Measurements from ENCODE around the gene EML3. TPM values are rescaled to one million over a fixed set of nuclear protein-coding genes. Genes with fewer than 3 reads are reported as not detected.

Gene EML3
- total and polyA plus RNA-seq, 2 of the 8 experiments (the other 6 are each of a cell fraction or from before 2014, with no cell fraction given) = 19.2 to 29.9 TPM

- TF ChIP-seq USF2 (IDR thresholded peaks at IDR 0.05; ENCODE audit: low read length) (no peak), EGR1 (IDR thresholded peaks at IDR 0.05; ENCODE audit: borderline replicate concordance, low read depth, low read length) (no peak), CBX5 (IDR thresholded peaks at IDR 0.05; ENCODE audit: low read depth, low read length) (no peak), TEAD4 (IDR thresholded peaks at IDR 0.05; ENCODE audit: low read depth, low read length) (peak; percentile 96), POLR2A (IDR thresholded peaks at IDR 0.05; ENCODE audit: control extremely low read depth in 1 of 2, low read depth in 2 of 2, low read length in 2 of 2) (peak in 1 of 2 experiments; percentile 71; a peak in 1 of 3 replicates), JUN (IDR thresholded peaks at IDR 0.05; ENCODE audit: low read depth, low read length) (no peak), CTCF (IDR thresholded peaks at IDR 0.05; ENCODE audit: control extremely low read depth in 1 of 3, insufficient read depth in 1 of 3, low read depth in 1 of 3, low read length in 3 of 3) (peak; percentile 83 to 96 (median 86)), RAD21 (IDR thresholded peaks at IDR 0.05 in 1 of 2, conservative IDR thresholded peaks at IDR 0.05 in 1 of 2; ENCODE audit: low read depth in 2 of 2, low read length in 2 of 2) (peak; percentile 90 to 93), KDM4A (IDR thresholded peaks at IDR 0.05; ENCODE audit: low read depth, low read length, severe bottlenecking) (no peak), EZH2 (IDR thresholded peaks at IDR 0.05; ENCODE audit: low read depth, low read length, severe bottlenecking) (no peak), EP300 (IDR thresholded peaks at IDR 0.05; ENCODE audit: borderline replicate concordance in 1 of 2, low read depth in 2 of 2, low read length in 2 of 2) (no peak), PHF8 (conservative IDR thresholded peaks at IDR 0.05; ENCODE audit: low read depth, low read length) (no peak), POU5F1 (IDR thresholded peaks at IDR 0.05; ENCODE audit: low read depth, low read length) (no peak), SP4 (IDR thresholded peaks at IDR 0.05; ENCODE audit: low read length) (no peak), SIRT6 (IDR thresholded peaks at IDR 0.05; ENCODE audit: low read length) (no peak), KDM5A (IDR thresholded peaks at IDR 0.05; ENCODE audit: low read length) (no peak)
Measured at GRCh38 chr11:62560566-62561103, 51.9 kb downstream of the EML3 start (continued).
